Natural killer cell (primary cell): ENCODE data around the gene SRPRA. TPM values are rescaled to one million over a fixed set of nuclear protein-coding genes. Genes with fewer than 3 reads are reported as not detected.

Experiments
- ATAC-seq, 3 donors: fragments of 150-1000 bp in 2 of 3; fragments of 200-7000 bp in 1 of 3; cut with Tn5 transposase; 1 replicate in 1 of 3; 2 replicates in 2 of 3; pipeline ENCODE4 v1.10.0; 2021; ENCODE audit warnings: mild to moderate bottlenecking in 2 of 3, moderate library complexity in 2 of 3
- DNase-seq, 2 donors: peaks; one replicate each; pipeline versions ENCODE4 v3.0.0 to v3.0.0-alpha.2; 2013 to 2021; ENCODE audit warnings: mixed read lengths in 1 of 2
- H3K27ac ChIP-seq: one replicate; pipeline ENCODE4 v1.5.1; 2013; ENCODE audit warnings: mild to moderate bottlenecking, low read length
- H3K27me3 ChIP-seq: one replicate; pipeline ENCODE4 v1.6.1; 2013; ENCODE audit warnings: low read length; ENCODE audit not compliant: control insufficient read depth, insufficient read depth
- H3K36me3 ChIP-seq: one replicate; pipeline ENCODE4 v1.6.1; 2013; ENCODE audit warnings: low read length; ENCODE audit not compliant: control insufficient read depth, insufficient read depth
- H3K4me1 ChIP-seq: one replicate; pipeline ENCODE4 v1.6.1; 2013; ENCODE audit warnings: low read length; ENCODE audit not compliant: control insufficient read depth, insufficient read depth
- H3K4me3 ChIP-seq: one replicate; pipeline ENCODE4 v1.5.1; 2013; ENCODE audit warnings: low read length
- H3K9me3 ChIP-seq: one replicate; pipeline ENCODE4 v1.6.1; 2013; ENCODE audit warnings: low read length; ENCODE audit not compliant: control insufficient read depth, insufficient read depth
- H3K27ac Mint-ChIP-seq, 2 donors: one replicate each; pipeline ENCODE4 v1.8.0; 2022; ENCODE audit warnings: mild to moderate bottlenecking in 2 of 2, mixed read lengths in 2 of 2, moderate library complexity in 1 of 2
- H3K27me3 Mint-ChIP-seq, 2 donors: one replicate each; pipeline ENCODE4 v1.8.0; 2022; ENCODE audit warnings: low read depth in 2 of 2, mixed read lengths in 2 of 2
- H3K36me3 Mint-ChIP-seq: one replicate; pipeline ENCODE4 v1.8.0; 2022; ENCODE audit warnings: mixed read lengths
- H3K4me1 Mint-ChIP-seq, 2 donors: one replicate each; pipeline ENCODE4 v1.8.0; 2022; ENCODE audit warnings: mixed read lengths in 2 of 2
- H3K4me3 Mint-ChIP-seq: one replicate; pipeline ENCODE4 v1.8.0; 2022; ENCODE audit warnings: mild to moderate bottlenecking, moderate library complexity, mixed read lengths
- H3K9me3 Mint-ChIP-seq, 2 donors: one replicate each; pipeline ENCODE4 v1.8.0; 2022; ENCODE audit warnings: mixed read lengths in 2 of 2
- CTCF ChIP-seq: fragments of 200-600 bp; IDR thresholded peaks from one replicate; pipeline ENCODE4 v1.8.0; 2022; ENCODE audit warnings: antibody characterized with exemption
- WGBS: methylation state at CpG from one replicate; pipeline ENCODE4 v1.1.7; 2013; ENCODE audit warnings: missing lambda C conversion rate; ENCODE audit not compliant: insufficient coverage; 5-methylcytosine and 5-hydroxymethylcytosine counted together
- intact Hi-C: fragments of 100-400 bp; cut with micrococcal nuclease; formaldehyde crosslinking; loops from one replicate; pipeline ENCODE4 v1.14.2; 2022
- total RNA-seq, 4 donors: library from RNA; stranded (reverse); fragments of 120-200 nt in 1 of 4; gene quantifications; one replicate each; pipeline versions ENCODE4 v1.2.3 to v1.2.4, GENCODE V29; 2013 to 2022

The SRPRA gene
- total RNA-seq, 3 donors from 2014 or later (not counting 1 experiment from before 2014, with no cell fraction given), result 188 to 225 (median 195) TPM

- Mint-ChIP-seq H3K4me3 (no peak overlapping the region), H3K36me3 (peaks cover 9% of the 10 kb centered on the region), H3K9me3 (no peaks in the 10 kb centered on the region), H3K4me1 (no peaks in the 10 kb centered on the region), H3K27ac (no peak overlapping the region), H3K27me3 (no peaks in the 10 kb centered on the region)
- intact Hi-C loops, result no loop called here
- WGBS, result 88% methylated on average over 1 of the region's 2 CpGs
- no peak for DNase-seq
- no peak for ATAC-seq
- Histone ChIP-seq H3K36me3 (peaks cover 18% of the 10 kb centered on the region), H3K4me3 (no peak overlapping the region), H3K9me3 (no peaks in the 10 kb centered on the region), H3K27ac (no peak overlapping the region), H3K27me3 (no peaks in the 10 kb centered on the region), H3K4me1 (no peaks in the 10 kb centered on the region)
- TF ChIP-seq CTCF, result no peak
Measured at GRCh38 chr11:126246636-126247035, 22.1 kb downstream of the SRPRA start.

- Histone ChIP-seq H3K9me3 (no peaks in the 10 kb centered on the region), H3K27ac (no peak overlapping the region), H3K36me3 (peaks cover 3% of the 10 kb centered on the region), H3K27me3 (no peaks in the 10 kb centered on the region), H3K4me3 (no peak overlapping the region), H3K4me1 (no peaks in the 10 kb centered on the region)
- 87% methylated on average over 3 of the region's 4 CpGs for WGBS
- intact Hi-C loops, result no loop called here
- H3K4me1 Mint-ChIP-seq, result peaks cover 0 to 4% of the 10 kb centered on the region in 2 donors
- ATAC-seq (no peak), DNase-seq (no peak)
- no peak overlapping the region for H3K4me3 Mint-ChIP-seq
- no peak for TF ChIP-seq CTCF
- no peaks in the 10 kb centered on the region for H3K9me3 Mint-ChIP-seq
- no peaks in the 10 kb centered on the region for H3K36me3 Mint-ChIP-seq
- H3K27ac Mint-ChIP-seq, result no peak overlapping the region
- no peaks in the 10 kb centered on the region for H3K27me3 Mint-ChIP-seq
Measured at GRCh38 chr11:126233391-126233790, 35.3 kb downstream of the SRPRA start.

GRCh38 chr11:126232683-126233082 is 36.0 kb downstream of the SRPRA start:
- WGBS, result no CpG with 5 or more reads among the region's 3 CpGs

More at GRCh38 chr11:126232683-126233082, 36.0 kb downstream of the SRPRA start:
- Histone ChIP-seq H3K4me1 (no peaks in the 10 kb centered on the region), H3K36me3 (peaks cover 3% of the 10 kb centered on the region), H3K27ac (no peak overlapping the region), H3K27me3 (no peaks in the 10 kb centered on the region), H3K4me3 (no peak overlapping the region), H3K9me3 (no peaks in the 10 kb centered on the region)
- Mint-ChIP-seq H3K36me3 (no peaks in the 10 kb centered on the region), H3K4me3 (no peak overlapping the region), H3K27ac (no peak overlapping the region), H3K4me1 (peaks cover 0 to 4% of the 10 kb centered on the region in 2 donors), H3K9me3 (no peaks in the 10 kb centered on the region), H3K27me3 (no peaks in the 10 kb centered on the region)
- intact Hi-C loops, result no loop called here
- no peak for TF ChIP-seq CTCF
- DNase-seq (no peak), ATAC-seq (no peak)
